GM23248 (cell line): Measurements from ENCODE around the gene FPR2.

Source experiments
- EZH2 ChIP-seq: fragments of 200-600 bp; sonication (generic); IDR thresholded peaks from 2 replicates; pipeline ENCODE4 v1.6.1; 2018; ENCODE audit warnings: antibody characterized with exemption, mild to moderate bottlenecking; ENCODE audit not compliant: insufficient read depth, poor library complexity, severe bottlenecking
- EZH2phosphoT487 ChIP-seq: fragments of 200-600 bp; sonication (generic); IDR thresholded peaks from 2 replicates; pipeline ENCODE4 v1.6.1; 2018; ENCODE audit warnings: antibody characterized with exemption, moderate library complexity, mild to moderate bottlenecking, low read depth; ENCODE audit not compliant: insufficient read depth

DNA sequence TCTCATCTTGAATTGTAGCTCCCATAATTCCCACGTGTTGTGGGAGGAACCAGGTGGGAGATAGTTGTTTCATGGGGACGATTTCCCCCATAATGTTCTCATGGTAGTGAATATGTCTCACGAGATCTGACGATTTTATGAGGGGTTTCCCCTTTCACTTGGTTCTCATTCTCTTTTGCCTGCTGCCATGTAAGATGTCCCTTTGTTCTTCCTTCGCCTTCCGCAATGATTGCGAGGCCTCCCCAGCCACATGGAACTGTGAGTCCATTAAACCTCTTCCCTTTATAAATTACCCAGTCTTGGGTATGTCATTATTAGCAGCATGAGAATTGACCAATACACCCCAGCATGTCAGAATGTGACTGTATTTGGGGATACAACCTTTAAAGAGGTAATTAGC is 5.4 kb upstream of the FPR2 start:
- TF ChIP-seq EZH2 (no peak), EZH2phosphoT487 (no peak)
